ENCODE results near the gene RNF31. TPM values are rescaled to one million over a fixed set of nuclear protein-coding genes. Genes with fewer than 3 reads are reported as not detected.
A peak's percentile ranks its signal among the peaks of the same experiment; 100 is the strongest.

Gene RNF31
- total RNA-seq, 2 experiments from 2014 or later = 37.8 to 57.8 TPM

DNA sequence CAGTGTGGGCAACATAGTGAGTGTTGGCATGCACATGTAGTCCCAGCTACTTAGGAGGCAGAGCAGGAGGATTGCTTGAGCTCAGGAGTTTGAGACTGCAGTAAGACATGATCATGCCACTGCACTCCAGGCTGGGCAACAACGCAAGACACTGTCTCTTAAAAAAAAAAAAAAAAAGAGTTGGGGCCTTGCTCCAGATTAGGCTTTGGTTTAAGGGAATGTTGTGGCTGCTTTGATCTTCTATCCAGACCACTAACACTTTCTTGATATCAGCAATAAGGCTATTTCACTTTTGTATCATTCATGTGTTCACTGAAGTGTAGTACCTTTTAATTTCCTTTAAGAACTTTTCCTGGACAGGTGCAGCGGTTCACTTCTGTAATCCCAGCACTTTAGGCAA lies 19.6 kb upstream of the RNF31 start:
- H2AFZ ChIP-seq (ENCODE audit: low read length) = no peak overlapping the region
- no TSS peak for BruUV-seq (replicated peaks)
- intact Hi-C loops (cut with micrococcal nuclease; ENCODE audit: unreplicated experiment) = no loop called here
- no peaks in the 10 kb centered on the region for H3K79me2 ChIP-seq (ENCODE audit: insufficient read depth, low read depth, low read length)
- H3K9me2 ChIP-seq (ENCODE audit: insufficient read depth, low read length) = no peaks in the 10 kb centered on the region
- H3K4me2 ChIP-seq (ENCODE audit: low read length) = 0 out of 2 replicates have a peak overlapping the region, but pooled peaks have one; percentile 2
- TF ChIP-seq, protein P1, sequence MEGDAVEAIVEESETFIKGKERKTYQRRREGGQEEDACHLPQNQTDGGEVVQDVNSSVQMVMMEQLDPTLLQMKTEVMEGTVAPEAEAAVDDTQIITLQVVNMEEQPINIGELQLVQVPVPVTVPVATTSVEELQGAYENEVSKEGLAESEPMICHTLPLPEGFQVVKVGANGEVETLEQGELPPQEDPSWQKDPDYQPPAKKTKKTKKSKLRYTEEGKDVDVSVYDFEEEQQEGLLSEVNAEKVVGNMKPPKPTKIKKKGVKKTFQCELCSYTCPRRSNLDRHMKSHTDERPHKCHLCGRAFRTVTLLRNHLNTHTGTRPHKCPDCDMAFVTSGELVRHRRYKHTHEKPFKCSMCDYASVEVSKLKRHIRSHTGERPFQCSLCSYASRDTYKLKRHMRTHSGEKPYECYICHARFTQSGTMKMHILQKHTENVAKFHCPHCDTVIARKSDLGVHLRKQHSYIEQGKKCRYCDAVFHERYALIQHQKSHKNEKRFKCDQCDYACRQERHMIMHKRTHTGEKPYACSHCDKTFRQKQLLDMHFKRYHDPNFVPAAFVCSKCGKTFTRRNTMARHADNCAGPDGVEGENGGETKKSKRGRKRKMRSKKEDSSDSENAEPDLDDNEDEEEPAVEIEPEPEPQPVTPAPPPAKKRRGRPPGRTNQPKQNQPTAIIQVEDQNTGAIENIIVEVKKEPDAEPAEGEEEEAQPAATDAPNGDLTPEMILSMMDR (conservative IDR thresholded peaks at IDR 0.05; ENCODE audit: low read length) = no peak
- no peak for TF ChIP-seq EZH2phosphoT487 (IDR thresholded peaks at IDR 0.05; ENCODE audit: borderline replicate concordance, low read depth, low read length)
- peaks cover 13% of the 10 kb centered on the region; the same call in 1 of the 2 replicates for H3K36me3 ChIP-seq (ENCODE audit: insufficient read depth, low read length)
- no peaks in the 10 kb centered on the region for H4K20me1 ChIP-seq (ENCODE audit: insufficient read depth, low read length)
- H3K4me1 ChIP-seq (ENCODE audit: insufficient read depth, low read length, poor library complexity, severe bottlenecking) = peaks cover 20% of the 10 kb centered on the region
- DNase-seq (ENCODE audit: low spot score) = no peak
- H3K27ac ChIP-seq (ENCODE audit: low read depth, low read length, poor library complexity, severe bottlenecking) = no peak overlapping the region
- no peak overlapping the region for H3K4me3 ChIP-seq (ENCODE audit: low read depth, low read length, poor library complexity, severe bottlenecking)
- CTCF ChIA-PET (ENCODE audit: unreplicated experiment) = no interaction called here
- no peaks in the 10 kb centered on the region for H3K9me3 ChIP-seq (ENCODE audit: low read length)
- POLR2A ChIA-PET = interaction anchor here (0.9 to 1.7 kb wide), 3 partner anchors 9 to 12 kb away, joined by 3 to 10 read pairs (median 3); partner anchors contain the start of genes DCAF11, NRL and PSME1

DNA sequence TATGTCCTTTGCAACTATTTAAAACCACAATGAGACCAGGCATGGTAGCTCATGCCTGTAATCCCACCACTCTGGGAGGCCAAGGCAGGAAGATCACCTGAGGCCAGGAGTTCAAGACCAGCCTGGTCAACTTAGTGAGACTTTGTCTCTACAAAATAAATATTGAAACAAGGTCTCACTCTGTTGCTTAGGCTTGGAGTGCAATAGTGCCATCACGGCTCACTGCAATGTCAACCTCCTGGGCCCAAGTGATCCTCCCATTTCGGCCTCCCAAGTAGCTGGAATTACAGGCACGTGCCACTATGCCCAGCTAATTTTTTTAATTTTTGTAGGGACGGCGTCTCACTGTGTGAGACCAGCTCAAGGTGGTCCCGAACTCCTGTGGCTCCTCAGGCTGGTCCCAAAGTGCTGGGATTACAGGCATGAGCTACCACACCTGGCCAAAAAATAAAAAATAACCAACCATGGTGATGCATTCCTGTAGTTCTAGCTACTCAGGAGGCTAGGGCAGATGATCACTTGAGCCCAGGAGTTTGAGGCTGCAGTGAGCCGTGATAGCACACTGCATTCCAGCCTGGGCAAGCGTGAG lies 17.8 kb upstream of the RNF31 start:
- H3K4me1 ChIP-seq (ENCODE audit: insufficient read depth, low read length, poor library complexity, severe bottlenecking) = peaks cover 20% of the 10 kb centered on the region
- no peaks in the 10 kb centered on the region for H3K9me2 ChIP-seq (ENCODE audit: insufficient read depth, low read length)
- POLR2A ChIA-PET = interaction anchor here (0.8 to 1.4 kb wide), 4 partner anchors 14 to 34 kb away, joined by 3 to 4 read pairs (median 3); partner anchors contain the start of gene DCAF11
- intact Hi-C loops (cut with micrococcal nuclease; ENCODE audit: unreplicated experiment) = no loop called here
- no peaks in the 10 kb centered on the region for H3K79me2 ChIP-seq (ENCODE audit: insufficient read depth, low read depth, low read length)
- no peak for DNase-seq (ENCODE audit: low spot score)
- no peak overlapping the region for H3K4me3 ChIP-seq (ENCODE audit: low read depth, low read length, poor library complexity, severe bottlenecking)
- no peaks in the 10 kb centered on the region for H3K9me3 ChIP-seq (ENCODE audit: low read length)
- CTCF ChIA-PET (ENCODE audit: unreplicated experiment) = interaction anchor here (0.6 kb wide), 1 partner anchor 8 kb away, joined by 3 read pairs; no protein-coding TSS in a partner anchor
- no peak overlapping the region for H2AFZ ChIP-seq (ENCODE audit: low read length)
- H3K4me2 ChIP-seq (ENCODE audit: low read length) = no peak overlapping the region
- H4K20me1 ChIP-seq (ENCODE audit: insufficient read depth, low read length) = no peaks in the 10 kb centered on the region
- H3K36me3 ChIP-seq (ENCODE audit: insufficient read depth, low read length) = no peaks in the 10 kb centered on the region
- BruUV-seq (replicated peaks) = no TSS peak
- H3K27ac ChIP-seq (ENCODE audit: low read depth, low read length, poor library complexity, severe bottlenecking) = no peak overlapping the region
- TF ChIP-seq, protein P1 (conservative IDR thresholded peaks at IDR 0.05; ENCODE audit: low read length) = no peak

DNA sequence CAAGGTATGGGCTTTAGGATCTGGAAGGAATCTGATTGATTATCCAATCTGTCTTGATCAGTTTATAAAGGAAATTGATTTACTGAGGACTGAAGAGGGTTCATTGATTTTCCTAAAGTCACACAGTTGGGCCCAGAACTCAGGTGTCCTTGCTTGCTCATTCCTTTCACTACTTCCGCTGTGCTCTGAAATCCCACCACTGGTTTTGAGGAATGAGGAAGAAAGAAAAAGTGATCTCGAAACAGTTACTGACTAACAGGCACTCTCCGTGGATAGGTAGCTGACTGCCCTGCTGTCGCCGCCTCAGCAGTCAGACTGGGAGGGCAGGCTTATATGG lies 16.9 kb upstream of the RNF31 start, which contains the start of gene FITM1:
Gene FITM1, plus strand, starts transcription at position 280 of the 337 bp plus-strand sequence. CDS start 905 bp downstream, outside the sequence.
- ChIA-PET CTCF (ENCODE audit: unreplicated experiment) (no interaction called here), POLR2A (interaction anchor here (1.3 kb wide), 1 partner anchor 35 kb away, joined by 3 read pairs; no protein-coding TSS in a partner anchor)
- Histone ChIP-seq H3K79me2 (ENCODE audit: insufficient read depth, low read depth, low read length) (no peaks in the 10 kb centered on the region), H3K4me1 (ENCODE audit: insufficient read depth, low read length, poor library complexity, severe bottlenecking) (peaks cover 24% of the 10 kb centered on the region), H3K27ac (ENCODE audit: low read depth, low read length, poor library complexity, severe bottlenecking) (no peak within 1 kb of the TSS), H3K4me3 (ENCODE audit: low read depth, low read length, poor library complexity, severe bottlenecking) (no peak within 1 kb of the TSS), H3K9me2 (ENCODE audit: insufficient read depth, low read length) (no peaks in the 10 kb centered on the region), H3K9me3 (ENCODE audit: low read length) (no peaks in the 10 kb centered on the region), H3K4me2 (ENCODE audit: low read length) (no peak within 1 kb of the TSS), H2AFZ (ENCODE audit: low read length) (no peak within 1 kb of the TSS), H4K20me1 (ENCODE audit: insufficient read depth, low read length) (no peaks in the 10 kb centered on the region), H3K36me3 (ENCODE audit: insufficient read depth, low read length) (no peaks in the 10 kb centered on the region)
- TF ChIP-seq EZH2phosphoT487 (IDR thresholded peaks at IDR 0.05; ENCODE audit: borderline replicate concordance, low read depth, low read length) = no peak
- TF ChIP-seq, protein P1 (conservative IDR thresholded peaks at IDR 0.05; ENCODE audit: low read length) = no peak
- intact Hi-C loops (cut with micrococcal nuclease; ENCODE audit: unreplicated experiment) = no loop called here
- no TSS peak for BruUV-seq (replicated peaks)
- DNase-seq (ENCODE audit: low spot score) = no peak

All from OCI-LY7 (cell line).